ENCODE measurements around the gene HIVEP3.

HIVEP3 gene

DNA sequence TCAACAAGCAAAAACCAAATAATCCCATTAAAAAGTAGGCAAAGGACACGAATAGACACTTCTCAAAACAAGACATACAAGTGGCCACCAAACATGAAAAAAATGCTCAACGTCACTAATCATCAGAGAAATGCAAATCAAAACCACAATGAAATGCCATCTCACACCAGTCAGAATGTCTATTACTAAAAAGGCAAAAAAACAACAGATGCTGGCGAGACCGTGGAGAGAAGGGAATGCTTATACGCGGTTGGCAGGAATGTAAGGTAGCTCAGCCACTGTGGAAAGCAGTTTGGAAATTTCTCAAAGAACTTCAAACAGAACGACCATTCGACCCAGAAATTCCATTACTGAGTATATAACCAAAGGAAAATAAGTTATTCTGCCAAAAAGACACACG lies 289.2 kb downstream of the HIVEP3 start:
- Histone ChIP-seq H3K4me1 (ENCODE audit: low read depth, poor library complexity, severe bottlenecking) (no peaks in the 10 kb centered on the region), H2AFZ (ENCODE audit: low read depth) (no peak overlapping the region), H3K36me3 (ENCODE audit: insufficient read depth) (no peaks in the 10 kb centered on the region), H3K79me2 (ENCODE audit: insufficient read depth, low read depth) (no peaks in the 10 kb centered on the region), H3K4me2 (no peak overlapping the region), H3K27me3 (ENCODE audit: insufficient read depth, low read depth) (no peaks in the 10 kb centered on the region), H3K9ac (no peak overlapping the region), H3K27ac (no peak overlapping the region), H3K4me3 (IDR thresholded peaks at IDR 0.05; ENCODE audit: insufficient read depth, low read depth, low read length) (no peak overlapping the region), H4K20me1 (ENCODE audit: insufficient read depth) (no peaks in the 10 kb centered on the region)
- TF ChIP-seq, protein P1, sequence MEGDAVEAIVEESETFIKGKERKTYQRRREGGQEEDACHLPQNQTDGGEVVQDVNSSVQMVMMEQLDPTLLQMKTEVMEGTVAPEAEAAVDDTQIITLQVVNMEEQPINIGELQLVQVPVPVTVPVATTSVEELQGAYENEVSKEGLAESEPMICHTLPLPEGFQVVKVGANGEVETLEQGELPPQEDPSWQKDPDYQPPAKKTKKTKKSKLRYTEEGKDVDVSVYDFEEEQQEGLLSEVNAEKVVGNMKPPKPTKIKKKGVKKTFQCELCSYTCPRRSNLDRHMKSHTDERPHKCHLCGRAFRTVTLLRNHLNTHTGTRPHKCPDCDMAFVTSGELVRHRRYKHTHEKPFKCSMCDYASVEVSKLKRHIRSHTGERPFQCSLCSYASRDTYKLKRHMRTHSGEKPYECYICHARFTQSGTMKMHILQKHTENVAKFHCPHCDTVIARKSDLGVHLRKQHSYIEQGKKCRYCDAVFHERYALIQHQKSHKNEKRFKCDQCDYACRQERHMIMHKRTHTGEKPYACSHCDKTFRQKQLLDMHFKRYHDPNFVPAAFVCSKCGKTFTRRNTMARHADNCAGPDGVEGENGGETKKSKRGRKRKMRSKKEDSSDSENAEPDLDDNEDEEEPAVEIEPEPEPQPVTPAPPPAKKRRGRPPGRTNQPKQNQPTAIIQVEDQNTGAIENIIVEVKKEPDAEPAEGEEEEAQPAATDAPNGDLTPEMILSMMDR (conservative IDR thresholded peaks at IDR 0.05; ENCODE audit: low read depth, low read length), result no peak

DNA sequence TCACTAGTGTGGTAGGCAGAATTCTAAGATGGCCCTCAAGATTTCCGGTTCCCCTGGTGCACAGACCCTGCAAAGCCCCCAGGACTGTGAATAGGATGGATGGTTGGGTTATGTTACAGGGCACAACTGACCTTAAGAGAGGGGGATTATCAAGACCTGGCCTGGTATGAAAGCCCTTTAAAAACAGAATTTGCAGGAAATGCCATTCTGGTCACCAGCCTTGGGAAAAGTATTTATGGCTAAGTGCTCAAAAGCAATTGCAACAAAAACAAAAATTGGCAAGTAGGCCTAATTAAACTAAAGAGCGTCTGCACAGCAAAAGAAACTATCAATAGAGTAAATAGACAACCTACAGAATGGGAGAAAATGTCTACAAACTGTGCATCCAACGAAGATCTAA lies 289.6 kb downstream of the HIVEP3 start:
- Histone ChIP-seq H3K4me2 (no peak overlapping the region), H3K4me1 (ENCODE audit: low read depth, poor library complexity, severe bottlenecking) (peaks cover 2% of the 10 kb centered on the region), H4K20me1 (ENCODE audit: insufficient read depth) (no peaks in the 10 kb centered on the region), H3K27me3 (ENCODE audit: insufficient read depth, low read depth) (no peaks in the 10 kb centered on the region), H3K4me3 (IDR thresholded peaks at IDR 0.05; ENCODE audit: insufficient read depth, low read depth, low read length) (no peak overlapping the region), H2AFZ (ENCODE audit: low read depth) (no peak overlapping the region), H3K79me2 (ENCODE audit: insufficient read depth, low read depth) (no peaks in the 10 kb centered on the region), H3K36me3 (ENCODE audit: insufficient read depth) (no peaks in the 10 kb centered on the region), H3K9ac (no peak overlapping the region), H3K27ac (no peak overlapping the region)
- TF ChIP-seq, protein P1 (conservative IDR thresholded peaks at IDR 0.05; ENCODE audit: low read depth, low read length), result no peak

DNA sequence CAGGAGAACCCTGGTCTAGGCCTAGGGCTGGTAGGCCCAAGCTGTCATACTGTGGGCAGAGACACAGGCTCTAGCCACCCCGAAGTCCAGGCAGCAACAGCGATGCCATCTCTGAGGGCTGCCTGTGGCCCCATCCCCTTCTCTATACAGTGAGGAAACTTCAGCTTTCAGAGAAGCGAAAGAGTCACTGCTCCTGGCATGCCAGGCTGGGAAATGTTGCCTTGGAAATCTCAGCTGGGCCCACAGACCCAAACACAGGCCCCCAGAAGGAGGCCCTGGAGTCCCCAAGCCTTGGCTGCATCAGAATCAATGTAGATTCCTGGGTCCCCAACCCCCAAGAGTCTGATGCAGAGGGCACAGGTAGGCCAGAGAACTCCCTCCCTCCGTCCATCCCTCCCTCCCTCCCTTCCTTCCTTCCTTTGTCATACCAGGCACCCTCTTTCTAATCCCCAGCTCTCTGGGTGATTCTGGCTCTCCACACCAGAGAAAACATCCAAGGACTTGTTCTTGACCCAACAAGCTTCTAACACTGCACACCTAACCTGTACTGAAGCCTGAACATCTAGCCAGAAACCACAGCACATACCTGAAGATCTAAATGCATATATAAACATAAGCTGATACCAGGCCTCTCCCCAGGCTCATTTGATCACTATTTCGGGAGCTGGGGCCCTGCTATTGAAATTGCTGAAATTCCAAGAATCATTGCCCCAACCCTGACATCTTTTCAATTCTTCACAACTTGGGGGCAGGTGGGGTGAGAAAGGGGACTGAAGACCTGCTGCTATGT lies 291.0 kb downstream of the HIVEP3 start:
- Histone ChIP-seq H3K4me3 (IDR thresholded peaks at IDR 0.05; ENCODE audit: insufficient read depth, low read depth, low read length) (no peak overlapping the region), H3K4me2 (no peak overlapping the region), H4K20me1 (ENCODE audit: insufficient read depth) (no peaks in the 10 kb centered on the region), H2AFZ (ENCODE audit: low read depth) (no peak overlapping the region), H3K4me1 (ENCODE audit: low read depth, poor library complexity, severe bottlenecking) (peaks cover 17% of the 10 kb centered on the region), H3K27me3 (ENCODE audit: insufficient read depth, low read depth) (no peaks in the 10 kb centered on the region), H3K79me2 (ENCODE audit: insufficient read depth, low read depth) (no peaks in the 10 kb centered on the region), H3K27ac (no peak overlapping the region), H3K9ac (no peak overlapping the region), H3K36me3 (ENCODE audit: insufficient read depth) (no peaks in the 10 kb centered on the region)
- TF ChIP-seq, protein P1 (conservative IDR thresholded peaks at IDR 0.05; ENCODE audit: low read depth, low read length), result no peak

DNA sequence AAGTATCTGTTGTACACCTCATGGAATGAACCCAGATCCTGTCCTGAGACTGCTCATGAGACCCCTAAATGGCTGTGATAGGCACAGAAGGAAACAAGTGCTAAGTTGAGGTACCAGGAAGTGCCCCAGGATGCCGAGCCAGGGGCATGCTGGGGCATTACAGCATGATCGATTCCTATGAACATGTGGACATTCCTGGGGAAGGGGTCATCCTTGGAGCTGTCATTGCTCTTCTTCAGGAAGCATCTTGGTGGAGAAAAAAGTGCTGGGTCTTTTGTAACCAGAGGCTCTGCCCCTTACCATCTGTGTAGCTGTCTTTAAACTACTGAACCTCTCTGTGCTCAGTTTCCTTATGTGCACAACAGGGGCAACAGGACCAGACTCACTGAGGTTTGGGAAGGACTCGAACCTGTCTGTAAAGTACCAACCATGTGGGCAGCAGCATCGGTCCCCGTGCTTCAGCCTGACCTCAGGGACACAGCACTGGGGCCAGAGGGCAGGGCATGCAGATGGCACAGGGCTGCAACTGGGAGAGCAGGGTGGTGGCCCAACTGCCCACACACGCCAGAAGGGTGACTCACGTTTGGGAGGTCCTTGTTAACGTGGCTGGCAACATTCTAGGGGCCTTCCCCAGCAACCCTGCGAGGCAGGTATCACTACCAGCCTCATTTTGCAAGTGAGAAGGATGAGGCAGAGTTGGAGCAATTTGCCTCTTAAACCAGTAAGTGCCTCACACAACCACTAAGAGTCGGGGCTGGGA lies 291.9 kb downstream of the HIVEP3 start:
- Histone ChIP-seq H3K4me1 (ENCODE audit: low read depth, poor library complexity, severe bottlenecking) (peaks cover 25% of the 10 kb centered on the region), H3K27me3 (ENCODE audit: insufficient read depth, low read depth) (no peaks in the 10 kb centered on the region), H3K9ac (no peak overlapping the region), H3K4me3 (IDR thresholded peaks at IDR 0.05; ENCODE audit: insufficient read depth, low read depth, low read length) (no peak overlapping the region), H3K79me2 (ENCODE audit: insufficient read depth, low read depth) (no peaks in the 10 kb centered on the region), H4K20me1 (ENCODE audit: insufficient read depth) (no peaks in the 10 kb centered on the region), H3K36me3 (ENCODE audit: insufficient read depth) (no peaks in the 10 kb centered on the region), H3K27ac (no peak overlapping the region), H3K4me2 (no peak overlapping the region), H2AFZ (ENCODE audit: low read depth) (no peak overlapping the region)
- TF ChIP-seq, protein P1 (conservative IDR thresholded peaks at IDR 0.05; ENCODE audit: low read depth, low read length), result no peak

Measured in KMS-11 (cell line).